GM23248 (cell line): Measurements from ENCODE around the gene BAHCC1.

Experiments
- EZH2 ChIP-seq: fragments of 200-600 bp; sonication (generic); IDR thresholded peaks from 2 replicates; pipeline ENCODE4 v1.6.1; 2018; ENCODE audit warnings: antibody characterized with exemption, mild to moderate bottlenecking; ENCODE audit not compliant: insufficient read depth, poor library complexity, severe bottlenecking
- EZH2phosphoT487 ChIP-seq: fragments of 200-600 bp; sonication (generic); IDR thresholded peaks from 2 replicates; pipeline ENCODE4 v1.6.1; 2018; ENCODE audit warnings: antibody characterized with exemption, moderate library complexity, mild to moderate bottlenecking, low read depth; ENCODE audit not compliant: insufficient read depth

DNA sequence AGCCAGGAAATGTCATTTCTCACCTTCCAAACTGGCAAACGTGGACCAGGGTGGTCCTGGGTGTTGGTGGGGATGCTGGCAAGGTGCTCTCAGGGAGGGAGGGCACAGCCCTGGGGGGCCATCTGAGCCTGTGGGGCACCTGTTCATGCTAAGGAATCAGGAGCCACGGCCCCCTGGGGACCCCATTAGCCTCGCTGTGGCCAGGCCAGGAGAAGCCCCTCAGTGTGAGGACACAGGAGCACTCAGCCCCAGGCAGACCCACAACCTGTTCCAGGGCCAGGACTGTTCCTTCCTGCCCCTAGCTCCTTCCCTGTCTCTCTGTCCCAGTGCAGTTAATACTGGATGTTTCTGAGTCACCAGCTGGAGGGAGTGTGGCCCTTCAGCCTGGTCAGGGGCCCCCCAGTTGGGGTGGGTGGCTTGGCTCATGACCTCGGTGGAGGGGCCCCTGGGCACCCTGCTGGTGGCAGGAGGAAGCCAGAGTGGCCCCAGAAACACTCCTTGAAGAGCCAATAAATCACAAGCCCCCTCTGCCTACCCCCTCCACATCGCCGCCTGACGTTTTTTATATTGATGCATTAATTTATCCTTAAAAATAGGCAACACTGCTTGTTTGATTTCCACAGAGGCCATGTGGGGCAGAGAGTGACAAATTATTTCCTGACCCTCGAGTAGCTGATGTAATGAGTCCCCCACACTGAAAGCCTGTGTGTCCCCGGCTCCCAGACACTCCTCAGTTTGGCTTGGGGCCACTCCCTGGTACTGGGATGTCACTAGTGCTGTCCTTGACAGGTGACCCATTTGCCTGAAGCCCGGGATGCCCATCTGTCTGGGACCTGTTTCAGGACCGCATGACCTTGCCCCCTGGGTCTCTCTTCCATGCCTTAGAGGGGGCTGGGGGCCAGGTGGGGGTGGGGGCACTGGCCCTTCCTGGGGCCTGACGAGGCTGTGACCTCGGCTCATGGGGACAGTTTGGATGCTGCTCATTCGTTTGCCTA, 95.0 kb downstream of the BAHCC1 start:
- TF ChIP-seq EZH2 (no peak), EZH2phosphoT487 (no peak)
